AG08395 (cell line): ENCODE data around the gene HBG2.

Experiments
- DNase-seq: peaks from one replicate; pipeline ENCODE4 v3.0.0; 2012; ENCODE audit warnings: mixed read lengths, low spot score

The HBG2 gene

DNA sequence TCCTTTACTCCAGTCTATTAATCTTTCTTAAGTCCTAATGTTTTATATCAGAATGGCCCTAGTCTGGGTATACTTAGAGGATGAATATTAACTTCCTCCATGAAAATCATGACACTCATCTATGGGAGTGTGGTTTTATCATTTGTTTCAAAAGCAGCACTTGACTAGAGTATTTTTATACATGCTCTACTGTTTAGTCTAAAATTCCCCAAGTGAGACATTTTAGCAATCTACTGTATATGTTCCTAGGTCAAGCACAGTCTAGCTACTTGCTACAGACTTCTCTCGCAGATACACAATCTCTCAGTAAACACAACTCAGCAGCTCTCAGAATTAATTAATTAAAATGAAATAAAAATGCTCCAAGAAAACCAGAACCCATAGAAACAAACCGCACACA lies 24.8 kb downstream of the HBG2 start:
- DNase-seq, result no peak

DNA sequence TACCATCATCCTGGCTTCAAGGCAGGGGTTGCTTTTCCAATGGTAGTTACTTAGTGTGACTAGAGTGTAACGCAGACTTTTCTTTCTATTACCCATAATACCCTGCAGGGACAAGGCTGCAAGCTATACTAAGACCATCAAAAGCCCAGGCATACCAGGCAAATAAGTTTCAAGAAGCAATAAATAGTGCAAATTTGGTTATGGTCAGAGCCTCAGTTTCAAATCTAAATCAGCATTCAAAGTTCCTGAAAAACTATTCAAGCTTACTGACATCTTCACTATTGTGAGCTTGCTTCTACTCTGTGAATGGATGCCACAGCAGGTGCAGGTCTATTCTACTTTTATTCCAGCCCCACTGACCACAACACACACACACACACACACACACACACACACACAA lies 25.2 kb downstream of the HBG2 start:
- no peak for DNase-seq

DNA sequence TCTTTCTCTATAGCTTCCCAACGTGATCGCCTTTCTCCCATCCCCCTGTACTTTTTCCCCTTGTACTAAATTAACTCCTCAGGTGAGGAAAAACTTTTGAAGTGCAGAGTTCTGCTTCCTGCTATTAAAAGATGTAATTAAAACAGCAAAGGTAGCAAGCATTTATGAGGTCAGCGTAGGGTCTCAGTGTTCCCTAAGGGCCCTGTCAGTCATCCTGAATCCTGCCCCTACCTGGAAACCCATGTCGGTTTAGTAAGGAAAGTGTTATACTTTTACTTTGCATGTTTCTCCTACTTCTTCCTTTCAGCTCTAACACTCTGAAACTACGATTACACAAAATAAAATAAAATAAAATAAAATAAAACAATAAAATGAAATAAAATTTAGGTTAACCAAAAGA lies 26.5 kb downstream of the HBG2 start:
- no peak for DNase-seq

DNA sequence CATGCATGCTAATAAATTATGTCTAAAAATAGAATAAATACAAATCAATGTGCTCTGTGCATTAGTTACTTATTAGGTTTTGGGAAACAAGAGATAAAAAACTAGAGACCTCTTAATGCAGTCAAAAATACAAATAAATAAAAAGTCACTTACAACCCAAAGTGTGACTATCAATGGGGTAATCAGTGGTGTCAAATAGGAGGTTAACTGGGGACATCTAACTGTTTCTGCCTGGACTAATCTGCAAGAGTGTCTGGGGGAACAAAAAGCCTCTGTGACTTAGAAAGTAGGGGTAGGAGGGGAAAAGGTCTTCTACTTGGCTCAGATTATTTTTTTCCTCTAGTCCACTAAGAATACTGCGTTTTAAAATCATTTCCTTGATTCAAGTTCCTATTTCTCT lies 26.9 kb downstream of the HBG2 start:
- no peak for DNase-seq

DNA sequence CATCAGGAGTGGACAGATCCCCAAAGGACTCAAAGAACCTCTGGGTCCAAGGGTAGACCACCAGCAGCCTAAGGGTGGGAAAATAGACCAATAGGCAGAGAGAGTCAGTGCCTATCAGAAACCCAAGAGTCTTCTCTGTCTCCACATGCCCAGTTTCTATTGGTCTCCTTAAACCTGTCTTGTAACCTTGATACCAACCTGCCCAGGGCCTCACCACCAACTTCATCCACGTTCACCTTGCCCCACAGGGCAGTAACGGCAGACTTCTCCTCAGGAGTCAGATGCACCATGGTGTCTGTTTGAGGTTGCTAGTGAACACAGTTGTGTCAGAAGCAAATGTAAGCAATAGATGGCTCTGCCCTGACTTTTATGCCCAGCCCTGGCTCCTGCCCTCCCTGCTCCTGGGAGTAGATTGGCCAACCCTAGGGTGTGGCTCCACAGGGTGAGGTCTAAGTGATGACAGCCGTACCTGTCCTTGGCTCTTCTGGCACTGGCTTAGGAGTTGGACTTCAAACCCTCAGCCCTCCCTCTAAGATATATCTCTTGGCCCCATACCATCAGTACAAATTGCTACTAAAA lies 27.8 kb downstream of the HBG2 start, which contains the start of gene HBB:
HBB (minus strand) TSS at position 340 of the 579 bp plus-strand sequence; CDS start at position 290, 50 bp downstream.
- DNase-seq, result no peak

DNA sequence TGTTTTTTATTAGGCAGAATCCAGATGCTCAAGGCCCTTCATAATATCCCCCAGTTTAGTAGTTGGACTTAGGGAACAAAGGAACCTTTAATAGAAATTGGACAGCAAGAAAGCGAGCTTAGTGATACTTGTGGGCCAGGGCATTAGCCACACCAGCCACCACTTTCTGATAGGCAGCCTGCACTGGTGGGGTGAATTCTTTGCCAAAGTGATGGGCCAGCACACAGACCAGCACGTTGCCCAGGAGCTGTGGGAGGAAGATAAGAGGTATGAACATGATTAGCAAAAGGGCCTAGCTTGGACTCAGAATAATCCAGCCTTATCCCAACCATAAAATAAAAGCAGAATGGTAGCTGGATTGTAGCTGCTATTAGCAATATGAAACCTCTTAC lies 29.1 kb downstream of the HBG2 start:
- no peak for DNase-seq

DNA sequence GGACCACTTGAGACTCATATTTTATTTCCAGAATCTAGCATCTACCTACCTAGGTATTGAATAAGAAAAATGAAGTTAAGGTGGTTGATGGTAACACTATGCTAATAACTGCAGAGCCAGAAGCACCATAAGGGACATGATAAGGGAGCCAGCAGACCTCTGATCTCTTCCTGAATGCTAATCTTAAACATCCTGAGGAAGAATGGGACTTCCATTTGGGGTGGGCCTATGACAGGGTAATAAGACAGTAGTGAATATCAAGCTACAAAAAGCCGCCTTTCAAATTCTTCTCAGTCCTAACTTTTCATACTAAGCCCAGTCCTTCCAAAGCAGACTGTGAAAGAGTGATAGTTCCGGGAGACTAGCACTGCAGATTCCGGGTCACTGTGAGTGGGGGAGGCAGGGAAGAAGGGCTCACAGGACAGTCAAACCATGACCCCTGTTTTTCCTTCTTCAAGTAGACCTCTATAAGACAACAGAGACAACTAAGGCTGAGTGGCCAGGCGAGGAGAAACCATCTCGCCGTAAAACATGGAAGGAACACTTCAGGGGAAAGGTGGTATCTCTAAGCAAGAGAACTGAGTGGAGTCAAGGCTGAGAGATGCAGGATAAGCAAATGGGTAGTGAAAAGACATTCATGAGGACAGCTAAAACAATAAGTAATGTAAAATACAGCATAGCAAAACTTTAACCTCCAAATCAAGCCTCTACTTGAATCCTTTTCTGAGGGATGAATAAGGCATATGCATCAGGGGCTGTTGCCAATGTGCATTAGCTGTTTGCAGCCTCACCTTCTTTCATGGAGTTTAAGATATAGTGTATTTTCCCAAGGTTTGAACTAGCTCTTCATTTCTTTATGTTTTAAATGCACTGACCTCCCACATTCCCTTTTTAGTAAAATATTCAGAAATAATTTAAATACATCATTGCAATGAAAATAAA lies 29.8 kb downstream of the HBG2 start:
- no peak for DNase-seq

DNA sequence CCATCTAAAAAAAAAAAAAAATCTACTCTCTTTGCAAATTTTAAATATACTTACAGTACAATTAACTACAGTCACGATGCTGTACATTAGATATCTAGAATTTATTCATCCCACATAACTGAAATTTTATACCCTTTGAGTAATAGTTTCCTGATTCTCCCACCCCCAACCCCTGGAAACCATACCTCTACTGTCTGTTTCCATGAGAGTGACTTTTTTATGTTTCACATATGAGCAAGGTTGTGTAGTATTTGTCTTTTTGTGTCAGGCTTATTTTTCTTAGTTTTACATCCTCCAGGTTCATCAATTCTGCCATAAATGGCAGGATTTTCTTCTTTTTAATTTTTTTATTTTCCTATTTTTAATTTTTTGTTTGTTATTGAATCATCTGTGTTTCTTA lies 30.9 kb downstream of the HBG2 start:
- DNase-seq, result no peak

DNA sequence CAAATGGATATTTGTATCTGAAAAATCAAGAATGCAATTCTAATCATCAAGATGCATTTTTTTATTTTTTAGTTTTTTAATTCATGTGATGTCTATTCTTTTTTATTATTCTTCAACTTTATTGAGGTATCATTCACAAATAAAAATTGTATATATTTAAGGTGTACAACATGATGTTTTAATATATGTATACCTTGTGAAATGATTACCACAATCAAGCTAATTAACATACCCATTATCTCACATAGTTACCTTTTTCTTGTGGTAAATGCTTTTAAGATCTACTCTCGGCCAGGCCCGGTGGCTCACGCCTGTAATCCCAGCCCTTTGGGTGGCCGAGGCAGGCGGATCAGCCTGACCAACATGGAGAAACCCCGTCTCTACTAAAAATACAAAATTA lies 31.4 kb downstream of the HBG2 start:
- DNase-seq, result no peak

DNA sequence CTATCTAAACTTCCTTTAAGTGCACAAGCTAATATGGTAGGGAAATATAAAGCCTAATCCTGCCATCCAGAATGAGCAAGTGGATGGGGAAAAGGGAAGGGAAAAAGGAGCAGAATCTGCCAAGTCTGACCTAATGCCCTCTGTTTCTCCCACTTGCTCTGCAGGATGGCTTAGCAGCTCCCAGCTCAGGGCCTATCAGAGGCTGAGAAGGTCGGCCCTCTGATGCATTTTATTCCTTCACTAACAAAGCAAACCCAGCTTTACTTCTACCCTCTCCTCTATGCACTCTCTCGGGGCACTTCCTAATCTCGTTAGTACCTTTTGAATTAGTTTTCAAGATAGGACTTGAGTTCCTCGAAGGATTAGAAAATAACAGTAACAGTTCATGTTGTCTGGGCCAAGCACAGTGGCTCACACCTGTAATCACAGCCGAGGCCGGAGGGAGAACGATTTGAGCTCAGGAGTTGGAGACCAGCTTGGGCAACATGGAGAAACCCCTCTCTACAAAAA lies 44.1 kb downstream of the HBG2 start:
- DNase-seq, result no peak

DNA sequence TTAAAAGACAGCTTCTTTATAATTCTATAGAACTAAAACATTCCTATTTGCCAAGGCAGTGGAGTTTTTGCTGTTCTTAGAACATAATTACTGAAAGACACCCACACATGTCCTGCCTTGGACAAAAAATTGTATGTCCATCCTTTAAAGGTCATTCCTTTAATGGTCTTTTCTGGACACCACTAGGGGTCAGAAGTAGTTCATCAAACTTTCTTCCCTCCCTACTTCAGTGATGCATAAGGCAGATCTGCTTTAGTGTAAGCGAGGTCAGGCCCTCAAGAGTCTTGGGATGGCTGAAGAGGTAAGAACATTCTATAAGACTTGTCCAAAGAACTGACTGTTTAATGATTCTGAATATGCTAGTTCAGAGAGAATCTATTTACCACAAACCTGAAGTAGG lies 49.8 kb downstream of the HBG2 start:
- DNase-seq, result peak; percentile 85

DNA sequence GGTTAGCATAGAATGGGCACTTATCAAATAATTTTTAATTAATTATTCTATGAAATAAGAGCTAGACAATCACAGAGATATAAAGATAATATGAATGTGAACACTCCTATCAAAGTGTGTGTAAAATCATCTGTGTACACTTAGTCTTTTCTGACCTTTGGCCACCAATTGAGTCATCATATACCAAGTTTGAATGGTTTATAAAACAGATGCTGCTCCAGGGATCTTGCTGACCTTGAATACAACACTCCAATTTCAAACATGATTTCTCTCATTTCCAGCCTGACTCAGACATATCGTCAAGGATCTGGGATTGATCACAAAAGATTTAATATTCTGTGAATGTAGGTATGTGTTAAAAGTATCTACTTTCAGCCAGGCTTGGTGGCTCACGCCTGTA lies 51.2 kb downstream of the HBG2 start:
- no peak for DNase-seq
